T-cell (primary cell): Measurements from ENCODE around the gene XIRP1. TPM values are rescaled to one million over a fixed set of nuclear protein-coding genes. Genes with fewer than 3 reads are reported as not detected.
A peak's percentile ranks its signal among the peaks of the same experiment; 100 is the strongest.

Experiments used
- ATAC-seq, 4 experiments: fragments of 200-7000 bp in 3 of 4; fragments of 150-1000 bp in 1 of 4; cut with Tn5 transposase; replicated peaks in 1 of 4; 1 replicate in 3 of 4; 2 replicates in 1 of 4; pipeline ENCODE4 v1.10.0; 2021; ENCODE audit warnings: moderate library complexity in 3 of 4, mild to moderate bottlenecking in 2 of 4, moderate number of reproducible peaks in 1 of 4
- CTCF ChIA-PET, 2 donors: fragments of 300-600 bp; sonication (Branson Sonifier 250); formaldehyde crosslinking; loops; one replicate each; lab custom pipeline; 2022; ENCODE audit warnings: antibody characterized with exemption in 2 of 2; lab: Charles Lee
- POLR2A ChIA-PET, 2 donors: fragments of 300-600 bp; sonication (Branson Sonifier 250); formaldehyde crosslinking; loops; one replicate each; lab custom pipeline; 2022; ENCODE audit warnings: antibody characterized with exemption in 2 of 2; lab: Charles Lee
- DNase-seq, 35 experiments: peaks; one replicate each; pipeline versions ENCODE4 v3.0.0 to v3.0.0-alpha.2; 2013 to 2023
- H3K27ac ChIP-seq: one replicate; pipeline ENCODE4 v1.5.1; 2013; ENCODE audit warnings: low read length
- H3K27me3 ChIP-seq, 2 experiments: replicated peaks in 1 of 2; 1 replicate in 1 of 2; 2 replicates in 1 of 2; pipeline versions ENCODE4 v1.6.1 to v1.7.0; 2013; ENCODE audit warnings: low read length in 1 of 2, mixed read lengths in 1 of 2; ENCODE audit not compliant: control insufficient read depth in 2 of 2, insufficient read depth in 2 of 2; ENCODE audit errors: extremely low read depth in 1 of 2
- H3K36me3 ChIP-seq, 2 donors: 1 replicate in 1 of 2; 2 replicates in 1 of 2; pipeline versions ENCODE4 v1.6.1 to v1.7.0; 2013; ENCODE audit warnings: low read length in 1 of 2; ENCODE audit not compliant: control insufficient read depth in 2 of 2, insufficient read depth in 1 of 2; ENCODE audit errors: extremely low read depth in 1 of 2
- H3K4me1 ChIP-seq, 2 experiments: 1 replicate in 1 of 2; 2 replicates in 1 of 2; pipeline versions ENCODE4 v1.6.1 to v1.7.0; 2013; ENCODE audit warnings: low read length in 2 of 2, mixed read lengths in 1 of 2; ENCODE audit not compliant: insufficient read depth in 2 of 2, control insufficient read depth in 1 of 2; ENCODE audit errors: extremely low read depth in 1 of 2
- H3K4me3 ChIP-seq, 2 donors: 1 replicate in 1 of 2; 2 replicates in 1 of 2; pipeline versions ENCODE4 v1.5.1 to v1.7.0; 2013; ENCODE audit warnings: mild to moderate bottlenecking in 2 of 2, low read length in 1 of 2, moderate library complexity in 1 of 2; ENCODE audit not compliant: control insufficient read depth in 1 of 2; ENCODE audit errors: extremely low read depth in 1 of 2
- H3K9me3 ChIP-seq: 2 replicates; pipeline ENCODE4 v1.7.0; 2013
- H3K27ac Mint-ChIP-seq, 2 donors: one replicate each; pipeline ENCODE4 v1.8.0; 2020 to 2021; ENCODE audit warnings: mild to moderate bottlenecking in 2 of 2, mixed read lengths in 2 of 2
- H3K27me3 Mint-ChIP-seq, 2 donors: one replicate each; pipeline ENCODE4 v1.8.0; 2021 to 2022; ENCODE audit warnings: mixed read lengths in 2 of 2
- H3K36me3 Mint-ChIP-seq: one replicate; pipeline ENCODE4 v1.8.0; 2021; ENCODE audit warnings: mixed read lengths
- H3K4me1 Mint-ChIP-seq, 3 donors: one replicate each; pipeline ENCODE4 v1.8.0; 2020 to 2022; ENCODE audit warnings: mixed read lengths in 3 of 3, mild to moderate bottlenecking in 1 of 3
- H3K4me3 Mint-ChIP-seq, 3 donors: one replicate each; pipeline ENCODE4 v1.8.0; 2020 to 2022; ENCODE audit warnings: mild to moderate bottlenecking in 3 of 3, mixed read lengths in 3 of 3, moderate library complexity in 3 of 3
- H3K9me3 Mint-ChIP-seq, 3 donors: one replicate each; pipeline ENCODE4 v1.8.0; 2020 to 2022; ENCODE audit warnings: mixed read lengths in 3 of 3
- WGBS: methylation state at CpG from one replicate; pipeline ENCODE4 v1.1.5; 2013; ENCODE audit warnings: missing lambda C conversion rate; ENCODE audit not compliant: insufficient coverage; 5-methylcytosine and 5-hydroxymethylcytosine counted together
- total RNA-seq, 35 experiments: library from RNA in 6 of 35; stranded (reverse) in 6 of 35; fragments of 120-200 nt in 1 of 35; gene quantifications; one replicate each; pipeline versions ENCODE4 v1.2.1 to v1.2.4 and lab custom pipeline; 2013 to 2026

The XIRP1 gene
- total RNA-seq, 5 donors from 2014 or later (not counting 1 experiment from before 2014, with no cell fraction given), result not detected

DNA sequence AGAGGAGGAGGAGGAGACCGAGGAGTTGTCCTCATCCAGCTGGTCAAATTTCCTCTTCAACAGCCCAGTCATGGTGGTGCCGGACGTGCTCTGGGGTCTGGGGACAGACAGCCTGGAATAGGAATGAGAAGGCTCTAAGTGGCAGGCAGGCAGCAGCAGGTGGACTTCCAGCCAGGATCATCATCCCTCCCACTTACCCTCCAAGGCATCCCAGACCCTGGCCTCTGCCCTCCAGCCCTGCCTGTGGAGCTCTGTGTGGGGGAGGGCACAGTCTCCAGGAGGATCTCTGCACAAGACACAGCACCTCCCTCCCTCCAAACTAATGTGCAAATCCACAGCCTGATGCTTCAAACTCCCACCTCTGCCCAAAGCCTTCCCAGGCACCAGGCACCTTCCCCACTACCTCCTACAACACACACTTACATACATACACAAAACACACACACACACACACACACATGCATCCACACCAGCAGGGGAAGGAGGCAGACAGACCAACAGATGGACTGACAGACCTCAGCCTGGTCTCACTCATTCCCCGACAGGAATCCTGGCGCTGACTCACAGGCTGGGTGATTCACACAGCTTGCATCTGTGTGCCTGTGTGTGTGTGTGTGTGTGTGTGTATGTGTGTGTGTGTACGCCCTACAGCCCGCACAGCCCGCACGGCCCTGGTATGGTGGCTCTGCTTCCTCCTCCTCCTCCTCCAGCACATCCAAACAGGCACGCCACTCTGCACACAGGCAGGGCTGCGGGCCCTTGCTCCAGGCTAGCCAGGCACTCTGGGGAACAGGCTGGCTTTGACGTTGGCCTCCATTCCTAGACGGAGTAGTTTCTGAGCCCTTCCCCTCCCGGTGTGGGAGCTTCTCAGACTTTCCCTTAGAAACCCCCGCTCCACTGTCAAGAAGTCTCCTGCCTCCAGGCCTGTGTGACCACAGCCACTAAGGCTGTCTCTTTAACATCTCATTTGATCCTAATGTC, 45.5 kb downstream of the XIRP1 start:
- H3K36me3 ChIP-seq, result peaks cover 16 to 47% of the 10 kb centered on the region in 2 donors
- Mint-ChIP-seq H3K27me3 (no peaks in the 10 kb centered on the region), H3K36me3 (peaks cover 37% of the 10 kb centered on the region), H3K4me3 (peak overlapping the region; percentile 74 to 93 (median 89)), H3K9me3 (no peaks in the 10 kb centered on the region), H3K4me1 (peaks cover 63 to 74% (median 69%) of the 10 kb centered on the region in 3 donors), H3K27ac (peak overlapping the region; percentile 96 to 97)
- ChIA-PET POLR2A (interaction anchor here (0.6 to 0.8 kb wide), 3 partner anchors 29 to 77 kb away, joined by 3 to 7 read pairs (median 6); no protein-coding TSS in a partner anchor), CTCF (no interaction called here)
- DNase-seq (peak in 15 of 35 experiments; percentile 23 to 71 (median 39)), ATAC-seq (peak; percentile 21 to 69 (median 64))
- no peaks in the 10 kb centered on the region for H3K27me3 ChIP-seq
- peak overlapping the region; percentile 84 for H3K27ac ChIP-seq
- no peaks in the 10 kb centered on the region for H3K9me3 ChIP-seq
- 20% methylated on average over 5 of the region's 15 CpGs for WGBS
- peaks cover 44 to 69% of the 10 kb centered on the region in 2 experiments for H3K4me1 ChIP-seq
- peak overlapping the region; percentile 33 to 34 for H3K4me3 ChIP-seq

DNA sequence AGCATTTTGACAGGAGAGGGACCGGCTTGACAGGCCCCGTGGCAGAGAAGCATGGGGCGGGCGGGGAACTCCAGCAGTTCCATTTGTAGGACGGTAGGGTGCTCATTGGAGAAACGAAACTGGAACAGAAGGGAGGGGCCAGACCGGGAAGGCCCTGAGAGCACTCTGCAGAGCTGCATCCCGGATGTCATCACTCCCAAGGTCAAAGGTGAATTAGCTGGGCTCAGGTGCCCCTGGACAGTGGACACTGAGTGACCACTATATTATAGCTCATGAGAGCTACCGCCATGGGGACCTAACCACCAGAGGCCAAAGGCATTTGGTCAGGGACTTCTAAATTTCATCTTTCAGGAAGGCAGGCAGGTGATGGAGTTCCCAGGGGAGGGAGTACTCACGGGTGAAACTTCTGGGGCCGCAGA, 46.3 kb downstream of the XIRP1 start:
- peak overlapping the region in 2 of 3 donors; percentile 21 to 89 for H3K4me3 Mint-ChIP-seq
- Histone ChIP-seq H3K9me3 (no peaks in the 10 kb centered on the region), H3K4me3 (no peak overlapping the region), H3K4me1 (peaks cover 36 to 63% of the 10 kb centered on the region in 2 experiments), H3K36me3 (peaks cover 20 to 55% of the 10 kb centered on the region in 2 donors), H3K27ac (no peak overlapping the region), H3K27me3 (no peaks in the 10 kb centered on the region)
- H3K27me3 Mint-ChIP-seq, result no peaks in the 10 kb centered on the region
- ChIA-PET CTCF (no interaction called here), POLR2A (interaction anchor here in 1 of 2 donors (0.6 kb wide), 1 partner anchor 66 kb away, joined by 4 read pairs; no protein-coding TSS in a partner anchor)
- peak overlapping the region; percentile 96 to 97 for H3K27ac Mint-ChIP-seq
- ATAC-seq (no peak), DNase-seq (no peak)
- peaks cover 63 to 73% (median 65%) of the 10 kb centered on the region in 3 donors for H3K4me1 Mint-ChIP-seq
- 83% methylated on average over 9 of the region's 11 CpGs for WGBS
- H3K36me3 Mint-ChIP-seq, result peaks cover 40% of the 10 kb centered on the region
- H3K9me3 Mint-ChIP-seq, result no peaks in the 10 kb centered on the region

DNA sequence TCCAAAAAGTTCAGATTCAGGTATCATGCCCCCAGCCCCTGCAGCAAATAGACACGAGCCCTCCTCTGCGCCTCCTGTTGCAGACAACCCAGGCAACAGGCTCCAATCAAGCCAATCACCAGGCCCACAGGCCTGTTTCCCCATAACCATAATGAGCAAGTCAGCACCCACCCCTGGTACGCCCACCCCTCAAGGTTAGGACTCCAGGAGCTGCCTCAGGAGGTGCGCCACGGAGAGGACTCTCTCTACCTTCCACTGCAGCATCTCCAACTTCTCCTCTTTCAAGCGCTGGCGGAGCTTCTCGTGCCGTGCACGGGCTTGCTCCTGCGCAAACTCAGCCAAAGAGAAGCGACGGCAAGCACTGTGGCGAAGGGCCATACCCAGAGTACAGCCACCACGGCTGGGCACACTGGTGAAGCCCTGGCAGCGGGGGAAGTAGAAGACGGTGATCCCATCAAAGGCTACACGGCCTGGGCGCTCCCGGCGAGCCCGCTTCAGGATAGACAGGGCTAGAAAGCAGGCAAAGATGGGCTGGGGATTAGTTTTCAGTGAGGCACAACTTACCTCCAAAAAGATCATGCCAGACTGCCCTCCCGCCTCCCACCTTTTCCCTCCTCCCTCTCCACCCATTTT, 47.5 kb downstream of the XIRP1 start:
- peaks cover 24 to 51% of the 10 kb centered on the region in 2 experiments for H3K4me1 ChIP-seq
- POLR2A ChIA-PET, result interaction anchor here in 1 of 2 donors (0.8 kb wide), 1 partner anchor 13 kb away, joined by 3 read pairs; no protein-coding TSS in a partner anchor
- no peaks in the 10 kb centered on the region for H3K9me3 ChIP-seq
- H3K36me3 Mint-ChIP-seq, result peaks cover 46% of the 10 kb centered on the region
- DNase-seq (no peak), ATAC-seq (no peak)
- H3K9me3 Mint-ChIP-seq, result no peaks in the 10 kb centered on the region
- no peak overlapping the region for H3K4me3 Mint-ChIP-seq
- H3K27ac ChIP-seq, result no peak overlapping the region
- peaks cover 22 to 66% of the 10 kb centered on the region in 2 donors for H3K36me3 ChIP-seq
- WGBS, result 96% methylated on average over 9 of the region's 23 CpGs
- H3K4me3 ChIP-seq, result no peak overlapping the region
- no peaks in the 10 kb centered on the region for H3K27me3 Mint-ChIP-seq
- H3K4me1 Mint-ChIP-seq, result peaks cover 58 to 63% (median 60%) of the 10 kb centered on the region in 3 donors
- peak overlapping the region in 1 of 2 donors; percentile 52 for H3K27ac Mint-ChIP-seq
- no peaks in the 10 kb centered on the region for H3K27me3 ChIP-seq
- CTCF ChIA-PET, result interaction anchor here in 1 of 2 donors (0.8 kb wide), 1 partner anchor 11 kb away, joined by 3 read pairs; no protein-coding TSS in a partner anchor

DNA sequence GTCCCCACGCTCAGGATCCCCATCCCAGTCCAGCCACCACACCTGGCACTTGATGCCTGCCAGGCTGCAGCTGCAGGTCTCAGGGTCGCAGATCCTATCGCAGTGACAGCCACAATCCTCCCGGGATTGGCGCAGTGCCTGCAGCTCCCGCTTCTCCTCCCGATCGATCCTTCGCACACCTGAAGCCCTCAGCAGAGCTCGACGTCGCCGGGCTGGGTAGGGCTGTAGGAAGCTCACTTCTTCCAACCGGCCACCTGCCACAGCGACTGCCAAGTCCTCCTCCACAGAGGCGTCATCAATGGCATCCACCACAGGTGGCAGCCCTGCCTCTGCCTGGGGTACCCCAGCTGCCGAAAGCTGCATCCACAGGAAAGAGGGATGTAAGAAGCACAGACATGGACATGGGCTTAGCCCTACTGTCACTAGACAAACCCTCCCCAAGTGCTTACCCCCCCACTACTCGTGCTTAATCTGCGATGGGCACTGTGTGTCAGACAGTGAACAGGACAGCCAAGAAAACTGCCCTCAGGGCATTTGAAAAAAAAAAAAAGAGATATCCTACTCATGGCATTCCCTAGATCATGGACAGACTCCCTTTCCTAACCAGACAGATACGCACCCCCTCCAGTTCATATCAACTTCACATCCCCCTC, 48.2 kb downstream of the XIRP1 start:
- 95% methylated on average over 18 of the region's 20 CpGs for whole genome bisulfite sequencing
- no peak overlapping the region for H3K27ac ChIP-seq
- H3K27me3 ChIP-seq, result no peaks in the 10 kb centered on the region
- no peak for ATAC-seq
- Mint-ChIP-seq H3K4me3 (no peak overlapping the region), H3K9me3 (no peaks in the 10 kb centered on the region), H3K4me1 (peaks cover 52 to 58% (median 53%) of the 10 kb centered on the region in 3 donors), H3K36me3 (peaks cover 46% of the 10 kb centered on the region), H3K27me3 (no peaks in the 10 kb centered on the region), H3K27ac (peak overlapping the region in 1 of 2 donors; percentile 52)
- no peaks in the 10 kb centered on the region for H3K9me3 ChIP-seq
- H3K4me3 ChIP-seq, result no peak overlapping the region
- H3K4me1 ChIP-seq, result peaks cover 17 to 44% of the 10 kb centered on the region in 2 experiments
- ChIA-PET POLR2A (interaction anchor here in 1 of 2 donors (0.8 kb wide), 1 partner anchor 14 kb away, joined by 3 read pairs; no protein-coding TSS in a partner anchor), CTCF (interaction anchor here in 1 of 2 donors (1.2 kb wide), 1 partner anchor 17 kb away, joined by 6 read pairs; no protein-coding TSS in a partner anchor)
- H3K36me3 ChIP-seq, result peaks cover 22 to 66% of the 10 kb centered on the region in 2 donors
- no peak for DNase-seq

DNA sequence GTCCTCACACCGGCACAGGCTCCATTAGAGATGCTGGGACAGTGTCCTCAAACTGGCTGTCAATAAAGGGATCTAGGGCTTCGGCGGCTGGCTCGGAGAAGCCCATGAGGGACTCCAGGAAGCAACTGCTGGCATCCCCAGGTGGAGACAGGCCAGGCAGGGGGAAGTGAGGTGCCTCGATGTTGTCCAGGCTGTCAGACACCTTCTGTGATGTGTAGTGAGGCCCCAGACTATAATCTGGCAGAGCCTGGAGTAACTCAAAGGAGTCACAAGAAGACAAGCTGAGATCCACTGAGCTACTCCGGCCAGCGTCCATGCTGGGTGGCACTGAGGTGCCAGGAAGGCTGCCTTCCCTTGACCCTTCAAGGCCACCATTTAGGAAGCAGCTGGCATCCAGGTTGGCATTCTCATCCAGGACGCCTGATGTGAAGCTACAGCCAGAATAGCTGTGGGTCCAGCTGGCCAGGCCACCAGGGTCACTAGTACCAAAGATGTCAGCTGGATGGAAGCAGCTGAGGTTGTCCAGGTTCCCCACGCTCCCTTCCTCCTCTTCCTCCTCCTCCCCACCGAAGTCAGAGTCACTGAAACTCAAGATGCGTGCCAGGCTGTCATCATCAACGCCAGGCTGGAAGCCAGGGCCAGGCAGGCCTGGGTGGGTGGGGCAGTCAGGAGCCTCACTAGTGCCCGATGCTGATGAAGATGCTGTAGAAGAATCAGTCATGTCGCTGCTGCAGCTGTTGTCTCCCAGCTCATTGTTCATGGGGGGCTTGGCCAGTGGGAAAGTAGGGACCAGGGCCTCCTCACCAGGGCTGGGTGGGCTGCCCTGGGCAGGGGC, 49.1 kb downstream of the XIRP1 start:
- H3K27me3 Mint-ChIP-seq, result no peaks in the 10 kb centered on the region
- POLR2A ChIA-PET, result interaction anchor here in 1 of 2 donors (0.5 to 0.6 kb wide), 2 partner anchors 15 to 260 kb away, joined by 4 to 7 read pairs; no protein-coding TSS in a partner anchor
- no peaks in the 10 kb centered on the region for H3K9me3 Mint-ChIP-seq
- Histone ChIP-seq H3K27ac (no peak overlapping the region), H3K4me3 (no peak overlapping the region), H3K27me3 (no peaks in the 10 kb centered on the region), H3K36me3 (peaks cover 25 to 66% of the 10 kb centered on the region in 2 donors), H3K9me3 (no peaks in the 10 kb centered on the region), H3K4me1 (peaks cover 10 to 35% of the 10 kb centered on the region in 2 experiments)
- no peak overlapping the region for H3K4me3 Mint-ChIP-seq
- H3K4me1 Mint-ChIP-seq, result peaks cover 42 to 53% (median 44%) of the 10 kb centered on the region in 3 donors
- H3K27ac Mint-ChIP-seq, result peak overlapping the region in 1 of 2 donors; percentile 58
- ATAC-seq (no peak), DNase-seq (no peak)
- CTCF ChIA-PET, result interaction anchor here (0.8 to 1.2 kb wide), 2 partner anchors 16 to 145 kb away, joined by 3 to 6 read pairs; no protein-coding TSS in a partner anchor
- 93% methylated on average over 10 of the region's 14 CpGs for WGBS
- peaks cover 48% of the 10 kb centered on the region for H3K36me3 Mint-ChIP-seq
